OCI-LY1 (cell line): ENCODE data around the gene SLC24A3.

Experiments used
- H2AFZ ChIP-seq: fragments of 200-600 bp; sonication (generic), shearing (Covaris generic); 2 replicates; pipeline ENCODE4 v1.6.0; 2014; ENCODE audit warnings: antibody characterized with exemption, mild to moderate bottlenecking, low read length
- H3F3A ChIP-seq: fragments of 200-600 bp; sonication (generic), shearing (Covaris generic); 2 replicates; pipeline ENCODE4 v1.6.0; 2014; ENCODE audit warnings: mild to moderate bottlenecking, antibody characterized with exemption, low read length, moderate library complexity; ENCODE audit not compliant: insufficient read depth
- H3K27ac ChIP-seq: fragments of 200-600 bp; sonication (generic); 2 replicates; pipeline ENCODE4 v1.5.1; 2014; ENCODE audit warnings: low read length, mixed run types, mild to moderate bottlenecking, low read depth; ENCODE audit not compliant: poor library complexity, severe bottlenecking
- H3K27me3 ChIP-seq: fragments of 200-600 bp; sonication (generic); 2 replicates; pipeline ENCODE4 v1.6.0; 2014; ENCODE audit warnings: antibody characterized with exemption, mild to moderate bottlenecking, low read length, moderate library complexity; ENCODE audit not compliant: insufficient read depth
- H3K36me3 ChIP-seq: fragments of 200-600 bp; sonication (generic); 2 replicates; pipeline ENCODE4 v1.6.1; 2014; ENCODE audit warnings: mild to moderate bottlenecking, antibody characterized with exemption, low read length, moderate library complexity, mixed read lengths; ENCODE audit not compliant: insufficient read depth
- H3K4me1 ChIP-seq: fragments of 200-600 bp; sonication (generic); 2 replicates; pipeline ENCODE4 v1.5.1; 2014; ENCODE audit warnings: mild to moderate bottlenecking, low read length, moderate library complexity; ENCODE audit not compliant: insufficient read depth, severe bottlenecking
- H3K4me2 ChIP-seq: fragments of 200-600 bp; sonication (generic), shearing (Covaris generic); 2 replicates; pipeline ENCODE4 v1.6.1; 2014; ENCODE audit warnings: low read length
- H3K4me3 ChIP-seq: fragments of 200-600 bp; sonication (generic); 2 replicates; pipeline ENCODE4 v1.5.1; 2014; ENCODE audit warnings: low read length, low read depth, mild to moderate bottlenecking, mixed read lengths; ENCODE audit not compliant: poor library complexity, severe bottlenecking
- H3K79me2 ChIP-seq: fragments of 200-600 bp; shearing (Covaris generic); 2 replicates; pipeline ENCODE4 v1.6.1; 2016; ENCODE audit warnings: mixed run types, low read length, mixed read lengths; ENCODE audit not compliant: insufficient read depth
- H3K9ac ChIP-seq: fragments of 200-600 bp; sonication (generic), shearing (Covaris generic); 2 replicates; pipeline ENCODE4 v1.6.1; 2014; ENCODE audit warnings: mild to moderate bottlenecking, low read length, mixed read lengths
- H3K9me2 ChIP-seq: fragments of 200-600 bp; sonication (generic), shearing (Covaris generic); 2 replicates; pipeline ENCODE4 v1.6.1; 2014; ENCODE audit warnings: low read depth, mild to moderate bottlenecking, low read length, mixed read lengths
- H3K9me3 ChIP-seq: fragments of 200-600 bp; shearing (Covaris generic); 2 replicates; pipeline ENCODE4 v1.6.1; 2014; ENCODE audit warnings: low read length, mixed read lengths
- H4K20me1 ChIP-seq: fragments of 200-600 bp; sonication (generic), shearing (Covaris generic); 2 replicates; pipeline ENCODE4 v1.6.0; 2016; ENCODE audit warnings: mild to moderate bottlenecking, low read length; ENCODE audit not compliant: insufficient read depth
- EZH2 ChIP-seq: fragments of 200-600 bp; sonication (generic), shearing (Covaris generic); IDR thresholded peaks from 2 replicates; pipeline ENCODE4 v1.8.0; 2017; ENCODE audit warnings: borderline replicate concordance, mixed run types, mild to moderate bottlenecking, antibody characterized with exemption, low read length, moderate library complexity, mixed read lengths
- TF ChIP-seq, protein P1 (sequence below): fragments of 200-600 bp; sonication (generic), shearing (Covaris generic); IDR thresholded peaks from 2 replicates; pipeline ENCODE4 v1.5.1; 2017; ENCODE audit warnings: mild to moderate bottlenecking, antibody characterized with exemption, low read length, moderate library complexity, mixed read lengths

Gene SLC24A3

DNA sequence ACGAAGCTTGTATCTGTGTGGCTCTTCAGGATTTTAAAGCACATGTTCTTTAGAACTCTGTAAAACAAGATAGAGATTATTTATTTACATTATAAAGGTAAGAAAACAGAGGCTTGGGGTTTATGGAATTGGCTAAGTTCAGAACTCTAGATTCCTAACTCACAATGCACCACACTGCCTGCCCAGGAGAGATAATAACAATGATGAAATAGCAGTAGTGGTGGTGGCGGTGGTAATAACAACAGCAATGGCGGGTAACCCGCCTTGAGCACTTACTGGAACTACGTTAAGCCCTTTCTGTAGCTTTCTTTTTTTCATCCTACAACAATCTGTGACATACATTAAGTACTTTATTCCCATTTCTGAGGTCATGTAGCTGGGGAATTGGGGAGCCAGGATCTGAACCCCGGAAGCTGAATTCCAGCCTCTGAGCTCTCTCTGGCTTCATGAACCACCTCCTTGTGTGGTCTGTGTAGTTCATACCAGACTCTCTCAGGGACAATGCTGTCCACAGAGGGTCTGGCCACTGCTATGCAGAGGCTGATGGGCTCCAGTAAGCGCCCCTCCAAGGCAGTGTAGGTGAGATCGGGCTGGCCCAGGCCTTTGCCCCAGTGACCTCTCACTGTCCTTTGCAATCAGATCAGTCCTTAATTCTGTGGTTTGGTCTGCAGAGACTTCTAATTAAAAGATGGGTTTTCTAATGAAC lies 260.9 kb downstream of the SLC24A3 start:
- H3K36me3 ChIP-seq: no peaks in the 10 kb centered on the region
- H3K9me3 ChIP-seq: no peaks in the 10 kb centered on the region
- no peaks in the 10 kb centered on the region for H3K79me2 ChIP-seq
- H3K27ac ChIP-seq: no peak overlapping the region
- no peaks in the 10 kb centered on the region for H3K4me1 ChIP-seq
- no peak overlapping the region for H3K4me3 ChIP-seq
- H3K27me3 ChIP-seq: peaks cover 6% of the 10 kb centered on the region; the same call in 1 of the 2 replicates
- TF ChIP-seq, protein P1, sequence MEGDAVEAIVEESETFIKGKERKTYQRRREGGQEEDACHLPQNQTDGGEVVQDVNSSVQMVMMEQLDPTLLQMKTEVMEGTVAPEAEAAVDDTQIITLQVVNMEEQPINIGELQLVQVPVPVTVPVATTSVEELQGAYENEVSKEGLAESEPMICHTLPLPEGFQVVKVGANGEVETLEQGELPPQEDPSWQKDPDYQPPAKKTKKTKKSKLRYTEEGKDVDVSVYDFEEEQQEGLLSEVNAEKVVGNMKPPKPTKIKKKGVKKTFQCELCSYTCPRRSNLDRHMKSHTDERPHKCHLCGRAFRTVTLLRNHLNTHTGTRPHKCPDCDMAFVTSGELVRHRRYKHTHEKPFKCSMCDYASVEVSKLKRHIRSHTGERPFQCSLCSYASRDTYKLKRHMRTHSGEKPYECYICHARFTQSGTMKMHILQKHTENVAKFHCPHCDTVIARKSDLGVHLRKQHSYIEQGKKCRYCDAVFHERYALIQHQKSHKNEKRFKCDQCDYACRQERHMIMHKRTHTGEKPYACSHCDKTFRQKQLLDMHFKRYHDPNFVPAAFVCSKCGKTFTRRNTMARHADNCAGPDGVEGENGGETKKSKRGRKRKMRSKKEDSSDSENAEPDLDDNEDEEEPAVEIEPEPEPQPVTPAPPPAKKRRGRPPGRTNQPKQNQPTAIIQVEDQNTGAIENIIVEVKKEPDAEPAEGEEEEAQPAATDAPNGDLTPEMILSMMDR: no peak
- no peak for TF ChIP-seq EZH2
- H3F3A ChIP-seq: no peaks in the 10 kb centered on the region
- no peak overlapping the region for H3K4me2 ChIP-seq
- H3K9me2 ChIP-seq: no peaks in the 10 kb centered on the region
- H3K9ac ChIP-seq: no peak overlapping the region
- H2AFZ ChIP-seq: no peak overlapping the region
- H4K20me1 ChIP-seq: no peaks in the 10 kb centered on the region

DNA sequence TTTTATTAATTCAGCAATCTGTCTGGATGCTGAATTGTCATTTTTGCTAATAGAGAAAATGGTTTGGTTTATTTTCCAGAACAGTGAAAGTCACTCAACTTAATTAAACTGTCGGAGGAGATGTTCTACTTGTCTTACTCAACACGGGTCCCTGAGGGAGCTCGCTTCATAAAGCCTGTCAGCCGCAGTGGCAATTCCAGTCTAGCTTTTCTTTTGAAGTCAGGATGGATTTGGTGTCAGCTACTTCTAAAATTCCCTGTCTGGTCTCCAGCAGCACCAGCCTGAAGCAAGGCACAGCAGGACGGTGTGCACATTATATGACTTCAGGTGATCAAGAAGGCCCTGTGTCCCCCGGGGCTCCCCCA lies 261.5 kb downstream of the SLC24A3 start:
- Histone ChIP-seq H3K4me3 (no peak overlapping the region), H3K9ac (no peak overlapping the region), H3F3A (no peaks in the 10 kb centered on the region), H3K4me2 (no peak overlapping the region), H3K9me2 (no peaks in the 10 kb centered on the region), H2AFZ (no peak overlapping the region), H3K9me3 (no peaks in the 10 kb centered on the region), H3K27ac (no peak overlapping the region), H3K79me2 (no peaks in the 10 kb centered on the region), H4K20me1 (no peaks in the 10 kb centered on the region), H3K27me3 (peaks cover 6% of the 10 kb centered on the region; the same call in 1 of the 2 replicates), H3K36me3 (no peaks in the 10 kb centered on the region), H3K4me1 (no peaks in the 10 kb centered on the region)
- TF ChIP-seq EZH2: no peak
- TF ChIP-seq, protein P1: no peak

DNA sequence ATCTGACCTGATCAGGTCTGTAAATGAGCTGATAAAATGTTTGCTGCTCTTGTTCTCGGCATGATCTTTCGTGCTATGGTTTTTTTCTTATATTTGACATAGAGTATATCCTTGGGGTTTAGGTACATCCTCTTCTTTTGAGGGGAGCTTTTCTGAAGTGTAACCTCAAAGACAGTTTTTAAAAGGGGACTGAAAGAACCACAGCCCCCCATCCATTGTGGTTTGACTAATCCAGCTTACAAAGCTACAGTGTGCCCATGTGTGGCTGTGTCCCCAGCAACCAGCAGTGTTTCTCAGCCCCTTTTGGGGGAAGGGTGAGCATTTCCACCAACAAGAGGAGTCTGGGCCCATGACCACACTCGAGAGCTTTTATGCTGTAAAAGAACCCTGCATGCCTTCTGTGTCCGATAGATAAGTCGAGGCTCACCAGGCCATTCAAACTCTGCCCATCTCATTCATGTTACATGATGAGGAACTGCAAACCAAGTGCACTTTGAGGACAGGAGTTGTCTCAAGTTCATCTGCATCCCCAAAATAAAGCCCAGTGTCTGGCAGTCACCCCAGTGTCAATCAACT lies 266.0 kb downstream of the SLC24A3 start:
- Histone ChIP-seq H3K4me2 (no peak overlapping the region), H3K9ac (no peak overlapping the region), H3K27me3 (peaks cover 6% of the 10 kb centered on the region; the same call in 1 of the 2 replicates), H3K4me1 (no peaks in the 10 kb centered on the region), H3F3A (no peaks in the 10 kb centered on the region), H3K4me3 (no peak overlapping the region), H2AFZ (no peak overlapping the region), H3K9me2 (no peaks in the 10 kb centered on the region), H3K36me3 (no peaks in the 10 kb centered on the region), H3K79me2 (no peaks in the 10 kb centered on the region), H3K9me3 (no peaks in the 10 kb centered on the region), H4K20me1 (no peaks in the 10 kb centered on the region), H3K27ac (no peak overlapping the region)
- TF ChIP-seq EZH2: no peak
- TF ChIP-seq, protein P1: no peak
